ENCODE results near the gene MT4.
"Not testable (repeated sequence)": the region's sequence is repeated elsewhere in the genome, so short reads cannot be mapped to it uniquely, and the experiment has no call there.

Gene MT4

GRCh38 chr16:56559109-56559508 lies 5.8 kb upstream of the MT4 start:
- DNase-seq (ENCODE audit: low spot score), result no peak

- DNase-seq (ENCODE audit: low spot score), result no peak
Observed at GRCh38 chr16:56560447-56560846, 4.4 kb upstream of the MT4 start.

- no peak for DNase-seq (ENCODE audit: low spot score)
Observed at GRCh38 chr16:56561126-56561525, 3.7 kb upstream of the MT4 start.

- no peak for DNase-seq (ENCODE audit: low spot score)
Observed at GRCh38 chr16:56569971-56570370, 5.1 kb downstream of the MT4 start.

- DNase-seq (ENCODE audit: low spot score), result no peak
Observed at GRCh38 chr16:56571525-56571924, 6.7 kb downstream of the MT4 start.

- no peak for DNase-seq (ENCODE audit: low spot score)
Observed at GRCh38 chr16:56574625-56575024, 9.8 kb downstream of the MT4 start.

- no peak for DNase-seq (ENCODE audit: low spot score)
Observed at GRCh38 chr16:56576585-56577299, 11.9 kb downstream of the MT4 start.

- no peak for DNase-seq (ENCODE audit: low spot score)
Observed at GRCh38 chr16:56577300-56577625, 12.4 kb downstream of the MT4 start.

GRCh38 chr16:56580391-56581048 lies 15.6 kb downstream of the MT4 start:
- no peak for DNase-seq (ENCODE audit: low spot score)

GRCh38 chr16:56582911-56583310 lies 18.0 kb downstream of the MT4 start:
- not testable (repeated sequence) for DNase-seq (ENCODE audit: low spot score)

GRCh38 chr16:56583351-56584168 lies 18.7 kb downstream of the MT4 start:
- DNase-seq (ENCODE audit: low spot score), result no peak

- DNase-seq (ENCODE audit: low spot score), result no peak
Observed at GRCh38 chr16:56584276-56584675, 19.4 kb downstream of the MT4 start.

- DNase-seq (ENCODE audit: low spot score), result no peak
Observed at GRCh38 chr16:56588781-56589140, 23.9 kb downstream of the MT4 start.

- DNase-seq (ENCODE audit: low spot score), result peak; percentile 65
Observed at GRCh38 chr16:56589141-56590039, 24.5 kb downstream of the MT4 start, which contains the start of gene MT3. Gene MT3 (plus strand): TSS chr16:56589528. CDS start chr16:56589591, 63 bp downstream.

GRCh38 chr16:56591377-56592060 lies 26.6 kb downstream of the MT4 start:
- DNase-seq (ENCODE audit: low spot score), result no peak

- DNase-seq (ENCODE audit: low spot score), result no peak
Observed at GRCh38 chr16:56593573-56594291, 28.9 kb downstream of the MT4 start.

- DNase-seq (ENCODE audit: low spot score), result no peak
Observed at GRCh38 chr16:56594292-56594619, 29.4 kb downstream of the MT4 start.

GRCh38 chr16:56600398-56600999 lies 35.6 kb downstream of the MT4 start:
- no peak for DNase-seq (ENCODE audit: low spot score)

GRCh38 chr16:56601325-56601724 lies 36.5 kb downstream of the MT4 start:
- no peak for DNase-seq (ENCODE audit: low spot score)

GRCh38 chr16:56603589-56603988 lies 38.7 kb downstream of the MT4 start:
- DNase-seq (ENCODE audit: low spot score), result no peak
